Activated CD4-positive, alpha-beta memory T cell treated with anti-CD3 and anti-CD28 coated beads for 36 hours (primary cell): ENCODE measurements around the gene SEMA6A. TPM values are rescaled to one million over a fixed set of nuclear protein-coding genes. Genes with fewer than 3 reads are reported as not detected.

Experiments used
- CTCF ChIA-PET: fragments of 350-600 bp; sonication (Branson Sonifier 250); formaldehyde crosslinking; loops from one replicate; lab custom pipeline; 2021; ENCODE audit warnings: antibody characterized with exemption, inconsistent platforms; lab: Charles Lee
- POLR2A ChIA-PET: fragments of 350-600 bp; sonication (Branson Sonifier 250); formaldehyde crosslinking; loops from one replicate; lab custom pipeline; 2021; ENCODE audit warnings: antibody characterized with exemption; lab: Charles Lee
- DNase-seq: peaks from one replicate; pipeline ENCODE4 v3.0.0-alpha.2; 2020
- H3K27ac Mint-ChIP-seq: one replicate; pipeline ENCODE4 v1.8.0; 2021; ENCODE audit warnings: mixed read lengths
- H3K27me3 Mint-ChIP-seq: one replicate; pipeline ENCODE4 v1.8.0; 2021; ENCODE audit warnings: mixed read lengths
- H3K36me3 Mint-ChIP-seq: one replicate; pipeline ENCODE4 v1.8.0; 2021; ENCODE audit warnings: mixed read lengths
- H3K4me1 Mint-ChIP-seq: one replicate; pipeline ENCODE4 v1.8.0; 2021; ENCODE audit warnings: low read depth, mixed read lengths
- H3K4me3 Mint-ChIP-seq: one replicate; pipeline ENCODE4 v1.8.0; 2021; ENCODE audit warnings: mild to moderate bottlenecking, mixed read lengths
- H3K9me3 Mint-ChIP-seq: one replicate; pipeline ENCODE4 v1.8.0; 2021; ENCODE audit warnings: mixed read lengths
- intact Hi-C: fragments of 100-400 bp; cut with micrococcal nuclease; formaldehyde crosslinking; loops from one replicate; pipeline ENCODE4 v1.15.1; 2023
- total RNA-seq, 2 experiments: library from RNA; stranded (reverse); gene quantifications; one replicate each; pipeline ENCODE4 v1.2.3, GENCODE V29; 2021

SEMA6A gene
- not detected for total RNA-seq

- no peaks in the 10 kb centered on the region for H3K36me3 Mint-ChIP-seq
- peaks cover 72% of the 10 kb centered on the region for H3K27me3 Mint-ChIP-seq
- ChIA-PET CTCF (no interaction called here), POLR2A (no interaction called here)
- H3K27ac Mint-ChIP-seq: no peak within 1 kb of the TSS
- intact Hi-C loops: loop anchor here (5.0 to 10.0 kb wide), 2 partner anchors 180 to 437 kb away; no protein-coding TSS in a partner anchor
- no peaks in the 10 kb centered on the region for H3K9me3 Mint-ChIP-seq
- H3K4me1 Mint-ChIP-seq: peaks cover 25% of the 10 kb centered on the region
- DNase-seq: peak; percentile 79
- peak within 1 kb of the TSS; percentile 58 for H3K4me3 Mint-ChIP-seq
Observed at GRCh38 chr5:116574367-116575325, at the start of gene SEMA6A. SEMA6A (minus strand) TSS chr5:116574823; CDS start chr5:116504944, 69,879 bp downstream.

GRCh38 chr5:116622375-116623050, 47.9 kb upstream of the SEMA6A start:
- no peaks in the 10 kb centered on the region for H3K9me3 Mint-ChIP-seq
- H3K4me1 Mint-ChIP-seq: no peaks in the 10 kb centered on the region
- ChIA-PET CTCF (no interaction called here), POLR2A (no interaction called here)
- H3K36me3 Mint-ChIP-seq: no peaks in the 10 kb centered on the region
- no peak overlapping the region for H3K4me3 Mint-ChIP-seq
- DNase-seq: no peak
- H3K27ac Mint-ChIP-seq: no peak overlapping the region
- H3K27me3 Mint-ChIP-seq: peaks cover 2% of the 10 kb centered on the region
- intact Hi-C loops: no loop called here

GRCh38 chr5:116621599-116621998, 47.0 kb upstream of the SEMA6A start:
- intact Hi-C loops: no loop called here
- no peaks in the 10 kb centered on the region for H3K4me1 Mint-ChIP-seq
- H3K27ac Mint-ChIP-seq: no peak overlapping the region
- no peak for DNase-seq
- no peaks in the 10 kb centered on the region for H3K27me3 Mint-ChIP-seq
- H3K36me3 Mint-ChIP-seq: no peaks in the 10 kb centered on the region
- H3K4me3 Mint-ChIP-seq: no peak overlapping the region
- CTCF ChIA-PET: no interaction called here
- H3K9me3 Mint-ChIP-seq: no peaks in the 10 kb centered on the region
- POLR2A ChIA-PET: no interaction called here

- no peak for DNase-seq
- H3K4me3 Mint-ChIP-seq: no peak overlapping the region
- intact Hi-C loops: no loop called here
- no peaks in the 10 kb centered on the region for H3K27me3 Mint-ChIP-seq
- ChIA-PET CTCF (no interaction called here), POLR2A (no interaction called here)
- H3K4me1 Mint-ChIP-seq: no peaks in the 10 kb centered on the region
- H3K9me3 Mint-ChIP-seq: no peaks in the 10 kb centered on the region
- H3K36me3 Mint-ChIP-seq: no peaks in the 10 kb centered on the region
- H3K27ac Mint-ChIP-seq: no peak overlapping the region
Observed at GRCh38 chr5:116616876-116617275, 42.3 kb upstream of the SEMA6A start.

GRCh38 chr5:116614603-116614920, 39.9 kb upstream of the SEMA6A start:
- intact Hi-C loops: no loop called here
- Mint-ChIP-seq H3K27me3 (no peaks in the 10 kb centered on the region), H3K4me1 (no peaks in the 10 kb centered on the region), H3K4me3 (no peak overlapping the region), H3K9me3 (no peaks in the 10 kb centered on the region), H3K27ac (no peak overlapping the region), H3K36me3 (no peaks in the 10 kb centered on the region)
- POLR2A ChIA-PET: no interaction called here
- CTCF ChIA-PET: no interaction called here
- DNase-seq: no peak

- no peak overlapping the region for H3K27ac Mint-ChIP-seq
- H3K4me3 Mint-ChIP-seq: no peak overlapping the region
- ChIA-PET POLR2A (no interaction called here), CTCF (no interaction called here)
- intact Hi-C loops: no loop called here
- H3K27me3 Mint-ChIP-seq: no peaks in the 10 kb centered on the region
- no peak for DNase-seq
- H3K36me3 Mint-ChIP-seq: no peaks in the 10 kb centered on the region
- H3K4me1 Mint-ChIP-seq: no peaks in the 10 kb centered on the region
- no peaks in the 10 kb centered on the region for H3K9me3 Mint-ChIP-seq
Observed at GRCh38 chr5:116613445-116613844, 38.8 kb upstream of the SEMA6A start.

- H3K27me3 Mint-ChIP-seq: no peaks in the 10 kb centered on the region
- DNase-seq: no peak
- no peaks in the 10 kb centered on the region for H3K9me3 Mint-ChIP-seq
- no peak overlapping the region for H3K4me3 Mint-ChIP-seq
- no peak overlapping the region for H3K27ac Mint-ChIP-seq
- ChIA-PET POLR2A (no interaction called here), CTCF (no interaction called here)
- H3K36me3 Mint-ChIP-seq: no peaks in the 10 kb centered on the region
- H3K4me1 Mint-ChIP-seq: no peaks in the 10 kb centered on the region
- intact Hi-C loops: no loop called here
Observed at GRCh38 chr5:116612431-116612830, 37.8 kb upstream of the SEMA6A start.

GRCh38 chr5:116605310-116606070, 30.9 kb upstream of the SEMA6A start:
- CTCF ChIA-PET: no interaction called here
- no peaks in the 10 kb centered on the region for H3K4me1 Mint-ChIP-seq
- H3K27ac Mint-ChIP-seq: no peak overlapping the region
- POLR2A ChIA-PET: no interaction called here
- no peaks in the 10 kb centered on the region for H3K27me3 Mint-ChIP-seq
- H3K9me3 Mint-ChIP-seq: no peaks in the 10 kb centered on the region
- intact Hi-C loops: no loop called here
- DNase-seq: no peak
- no peak overlapping the region for H3K4me3 Mint-ChIP-seq
- H3K36me3 Mint-ChIP-seq: no peaks in the 10 kb centered on the region

GRCh38 chr5:116604805-116605204, 30.2 kb upstream of the SEMA6A start:
- CTCF ChIA-PET: no interaction called here

GRCh38 chr5:116600876-116601275, 26.3 kb upstream of the SEMA6A start:
- Mint-ChIP-seq H3K4me3 (no peak overlapping the region), H3K27ac (no peak overlapping the region), H3K4me1 (no peaks in the 10 kb centered on the region), H3K36me3 (no peaks in the 10 kb centered on the region), H3K9me3 (no peaks in the 10 kb centered on the region), H3K27me3 (no peaks in the 10 kb centered on the region)
- POLR2A ChIA-PET: no interaction called here
- CTCF ChIA-PET: no interaction called here
- intact Hi-C loops: no loop called here
- DNase-seq: no peak

More at GRCh38 chr5:116604805-116605204, 30.2 kb upstream of the SEMA6A start:
- Mint-ChIP-seq H3K9me3 (no peaks in the 10 kb centered on the region), H3K27me3 (no peaks in the 10 kb centered on the region), H3K4me3 (no peak overlapping the region), H3K4me1 (no peaks in the 10 kb centered on the region), H3K27ac (no peak overlapping the region), H3K36me3 (no peaks in the 10 kb centered on the region)
- POLR2A ChIA-PET: no interaction called here
- no peak for DNase-seq
- intact Hi-C loops: no loop called here

- H3K9me3 Mint-ChIP-seq: no peaks in the 10 kb centered on the region
Observed at GRCh38 chr5:116598911-116599310, 24.3 kb upstream of the SEMA6A start.

GRCh38 chr5:116595498-116595897, 20.9 kb upstream of the SEMA6A start:
- no peak for DNase-seq
- peaks cover 3% of the 10 kb centered on the region for H3K9me3 Mint-ChIP-seq
- no peaks in the 10 kb centered on the region for H3K4me1 Mint-ChIP-seq
- no peaks in the 10 kb centered on the region for H3K36me3 Mint-ChIP-seq
- intact Hi-C loops: no loop called here
- POLR2A ChIA-PET: no interaction called here
- CTCF ChIA-PET: no interaction called here
- no peaks in the 10 kb centered on the region for H3K27me3 Mint-ChIP-seq
- no peak overlapping the region for H3K27ac Mint-ChIP-seq
- no peak overlapping the region for H3K4me3 Mint-ChIP-seq

More at GRCh38 chr5:116598911-116599310, 24.3 kb upstream of the SEMA6A start:
- no peaks in the 10 kb centered on the region for H3K27me3 Mint-ChIP-seq
- intact Hi-C loops: no loop called here
- H3K4me3 Mint-ChIP-seq: no peak overlapping the region
- H3K27ac Mint-ChIP-seq: no peak overlapping the region
- ChIA-PET POLR2A (no interaction called here), CTCF (no interaction called here)
- no peaks in the 10 kb centered on the region for H3K4me1 Mint-ChIP-seq
- DNase-seq: no peak
- no peaks in the 10 kb centered on the region for H3K36me3 Mint-ChIP-seq
